ENCODE measurements around the gene CEMIP.

The CEMIP gene

DNA sequence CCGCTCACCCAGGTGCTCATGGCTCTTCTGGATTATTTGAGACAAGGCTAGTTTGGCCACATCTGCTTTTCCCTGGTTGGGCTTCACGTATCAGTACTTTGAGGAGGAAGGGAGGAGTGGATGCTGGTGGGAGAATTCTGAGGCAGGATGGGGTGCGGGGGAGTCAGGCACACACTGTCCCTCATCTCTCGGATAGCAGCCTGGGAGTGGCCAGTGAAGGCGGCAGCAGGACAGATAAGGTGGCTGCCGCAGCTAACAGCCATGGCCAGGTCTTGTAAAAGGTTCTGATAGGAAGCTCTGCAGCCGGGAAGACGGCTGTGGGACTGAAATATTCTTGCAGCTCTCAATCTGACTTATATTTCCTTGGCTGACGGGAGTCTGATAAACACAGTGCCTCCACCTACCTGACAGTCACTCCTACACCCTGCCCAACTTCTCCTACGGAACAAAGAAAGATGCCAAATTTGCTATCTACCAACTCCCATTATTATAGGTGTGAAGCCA, 123.2 kb downstream of the CEMIP start:
- DNase-seq, result no peak

DNA sequence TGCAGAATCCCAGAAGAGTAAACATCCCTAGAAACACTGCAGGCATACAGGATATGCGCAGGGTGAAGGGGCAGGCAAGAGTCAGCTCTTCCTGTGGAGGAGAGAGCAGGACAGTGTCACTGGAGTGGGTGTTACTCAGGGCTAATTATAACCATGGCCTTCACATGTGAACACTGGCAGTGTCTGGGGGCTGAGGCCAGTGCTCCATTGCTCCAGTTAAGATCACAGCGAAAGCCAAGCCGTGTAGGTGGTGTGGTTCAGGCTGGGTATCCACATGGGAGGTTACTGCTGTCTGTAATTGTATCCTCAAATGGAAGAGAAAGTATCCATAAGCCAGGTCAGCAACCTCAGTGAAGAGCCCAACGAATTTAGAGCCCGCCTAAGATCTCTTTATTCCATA, 125.8 kb downstream of the CEMIP start:
- no peak for DNase-seq

GRCh38 chr15:80906159-80906766, 127.1 kb downstream of the CEMIP start:
- DNase-seq, result no peak

- no peak for DNase-seq
Measured at GRCh38 chr15:80911821-80912220, 132.7 kb downstream of the CEMIP start.

DNA sequence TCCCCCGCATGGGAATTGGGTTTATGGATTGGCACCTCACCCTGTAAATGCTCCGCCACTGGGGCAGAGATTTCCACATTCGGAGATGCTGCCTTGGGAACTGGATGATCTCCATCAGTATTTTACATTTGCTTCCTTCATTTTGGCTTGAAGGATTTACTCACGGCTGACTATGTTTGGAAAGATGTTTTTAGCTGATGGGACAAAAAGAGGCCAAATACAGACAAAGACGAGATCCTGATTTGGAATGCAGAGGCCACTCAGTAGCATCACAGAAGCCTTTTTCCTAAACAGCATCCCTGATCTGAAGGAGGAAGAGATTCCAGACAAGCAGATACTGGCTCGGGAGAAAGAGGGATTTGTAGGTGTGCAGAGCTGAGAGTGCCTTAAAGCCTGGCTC, 133.5 kb downstream of the CEMIP start:
- no peak for DNase-seq

- DNase-seq, result no peak
Measured at GRCh38 chr15:80913541-80913940, 134.4 kb downstream of the CEMIP start.

DNA sequence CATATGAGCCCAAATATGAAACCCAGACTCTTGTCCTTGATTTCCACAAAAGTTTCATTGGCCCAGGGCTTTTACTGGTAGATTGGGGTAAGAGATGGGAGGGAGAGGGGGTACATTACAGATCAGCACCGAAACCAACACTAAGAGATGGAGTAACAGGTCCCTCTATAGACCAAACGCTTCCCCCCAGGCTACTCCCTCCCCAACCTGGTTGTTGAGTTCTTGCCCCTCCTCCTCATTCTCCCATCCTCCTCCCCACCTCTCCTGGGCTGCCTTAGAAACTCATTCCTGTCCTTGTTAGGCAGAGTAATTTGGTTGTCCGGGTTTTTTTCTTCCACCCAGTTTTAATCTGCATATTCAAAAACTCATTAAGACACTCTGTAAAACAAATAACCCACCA, 136.3 kb downstream of the CEMIP start:
- no peak for DNase-seq

- DNase-seq, result no peak
Measured at GRCh38 chr15:80916056-80916455, 136.9 kb downstream of the CEMIP start.

GRCh38 chr15:80918196-80918783, 139.1 kb downstream of the CEMIP start:
- DNase-seq, result no peak

DNA sequence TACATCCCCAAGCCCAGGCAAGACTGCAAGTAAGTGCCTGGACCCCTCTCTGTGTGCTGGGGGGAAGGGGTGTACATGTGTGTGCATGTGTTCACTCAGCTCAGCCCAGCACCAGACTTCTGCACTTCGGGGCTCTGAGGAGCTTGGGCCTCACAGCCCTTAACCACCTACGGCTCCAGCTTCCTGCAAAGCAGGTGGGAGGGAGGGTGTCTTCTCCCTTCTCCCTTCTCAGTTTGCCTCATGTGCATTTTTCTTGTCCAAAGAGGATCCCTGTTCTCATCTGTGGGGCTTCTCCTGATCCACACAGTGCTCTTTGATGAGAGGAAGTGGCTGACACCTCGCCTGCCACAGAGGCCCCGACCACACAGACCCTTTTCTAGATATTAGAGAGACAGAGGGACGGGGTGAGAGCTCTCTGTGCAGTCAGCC, 141.1 kb downstream of the CEMIP start:
- DNase-seq, result no peak

DNA sequence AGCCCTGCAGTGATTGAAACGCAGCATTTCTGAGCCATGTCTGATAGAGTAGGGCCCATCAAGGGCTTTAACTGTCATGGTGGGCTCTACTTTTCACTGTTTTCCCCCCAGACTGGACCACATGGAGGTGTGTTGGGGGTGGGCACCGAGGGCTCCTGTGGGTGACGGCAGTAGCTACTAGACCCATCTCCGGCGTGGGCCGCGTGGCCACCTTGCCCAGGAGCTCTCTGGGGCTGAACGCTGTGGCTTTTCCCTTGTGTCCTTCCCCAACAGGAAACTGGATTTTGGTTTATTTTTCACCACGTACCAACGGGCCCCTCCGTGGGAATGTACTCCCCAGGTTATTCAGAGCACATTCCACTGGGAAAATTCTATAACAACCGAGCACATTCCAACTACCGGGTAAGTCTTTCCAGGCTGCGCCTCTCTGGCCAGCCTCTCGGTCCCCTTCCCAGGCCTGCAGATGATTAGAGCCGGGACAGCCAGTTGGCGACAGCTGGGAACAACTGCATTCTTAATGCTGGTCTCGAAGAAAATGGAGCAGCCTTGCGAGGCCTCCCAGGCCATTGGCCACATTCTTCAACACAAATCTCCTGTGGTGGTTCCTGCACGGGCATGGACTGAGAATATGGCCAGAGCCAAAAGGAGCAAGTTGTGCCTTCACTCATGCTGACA, 142.7 kb downstream of the CEMIP start:
- no peak for DNase-seq

DNA sequence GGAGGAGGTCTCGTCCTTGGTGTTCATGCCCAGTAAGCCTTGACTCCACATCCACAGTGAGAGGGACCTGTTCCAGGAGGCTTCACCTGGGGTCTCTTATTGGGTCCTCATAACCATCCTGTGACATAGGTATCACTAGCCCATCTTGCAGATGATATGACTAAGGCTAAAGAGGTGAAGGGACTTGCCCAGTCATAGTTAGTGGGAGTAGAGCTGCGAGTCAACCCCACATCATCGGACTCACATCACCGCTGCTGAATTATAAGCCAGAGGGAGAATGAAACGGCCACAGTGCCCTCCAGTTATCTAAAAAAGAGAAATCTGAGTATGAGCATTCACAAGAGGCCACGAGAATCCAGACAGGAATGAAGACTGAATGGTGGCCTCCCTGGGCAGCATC, 144.5 kb downstream of the CEMIP start:
- no peak for DNase-seq

GRCh38 chr15:80924278-80924677, 145.1 kb downstream of the CEMIP start:
- DNase-seq, result no peak

DNA sequence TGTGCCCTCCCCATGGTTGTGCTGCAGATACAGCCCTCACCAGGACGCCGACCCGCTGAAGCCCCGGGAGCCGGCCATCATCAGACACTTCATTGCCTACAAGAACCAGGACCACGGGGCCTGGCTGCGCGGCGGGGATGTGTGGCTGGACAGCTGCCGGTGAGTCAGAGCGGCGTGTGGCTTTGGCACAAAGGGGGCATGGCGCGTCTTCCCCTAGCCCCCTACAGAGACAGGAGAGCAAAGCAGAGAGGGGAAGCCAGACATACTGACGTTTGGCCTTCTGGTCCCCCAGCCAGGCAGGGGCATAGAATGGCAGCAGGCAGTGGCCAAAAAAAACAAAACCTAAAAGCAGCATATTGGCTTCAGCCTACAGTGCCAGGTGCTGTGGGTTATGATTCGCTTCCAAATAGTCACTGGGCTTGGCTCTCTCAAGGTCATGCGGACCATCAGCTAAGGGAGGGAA, 146.5 kb downstream of the CEMIP start:
- DNase-seq, result no peak

GRCh38 chr15:80926126-80926525, 147.0 kb downstream of the CEMIP start:
- DNase-seq, result no peak

DNA sequence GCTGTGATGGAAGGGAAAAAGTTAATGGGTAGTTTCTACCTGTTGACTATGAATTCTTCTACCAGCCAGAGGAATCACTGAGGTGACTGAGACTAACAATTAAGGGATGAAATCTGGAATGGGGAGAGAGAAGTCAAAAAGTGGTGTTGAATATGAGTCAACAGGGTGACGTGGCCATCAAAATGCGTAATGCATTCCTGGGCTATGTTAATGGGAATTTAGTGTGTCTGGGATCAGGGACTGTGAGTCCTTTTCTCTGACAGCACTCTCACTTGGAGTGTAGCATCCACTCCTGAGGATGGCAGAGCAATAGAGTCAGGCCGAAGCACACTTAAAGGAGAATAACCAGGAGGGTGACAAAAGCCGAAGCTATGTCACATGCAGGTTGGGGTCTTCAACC, 150.1 kb downstream of the CEMIP start:
- no peak for DNase-seq

- DNase-seq, result no peak
Measured at GRCh38 chr15:80929689-80930088, 150.5 kb downstream of the CEMIP start.

DNA sequence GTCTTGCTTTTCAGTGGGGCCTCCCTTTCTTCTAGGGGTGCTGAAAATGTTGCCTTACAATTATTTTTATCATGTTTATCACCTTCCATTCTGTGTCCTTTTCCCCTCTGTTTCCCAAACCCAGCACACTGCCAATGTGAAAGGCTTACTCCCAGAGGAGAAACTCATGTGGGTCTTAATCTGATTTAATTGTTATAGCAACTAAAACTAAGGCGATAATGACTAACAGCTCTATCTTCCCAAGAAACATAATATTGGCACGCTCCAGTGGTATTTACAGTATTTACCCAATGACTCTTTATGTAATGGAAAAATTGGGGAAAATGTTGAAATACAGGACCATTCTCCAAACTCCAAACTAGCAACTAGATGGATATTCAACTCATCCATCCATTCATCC, 152.0 kb downstream of the CEMIP start:
- DNase-seq, result no peak

GRCh38 chr15:80931721-80932512, 152.7 kb downstream of the CEMIP start:
- no peak for DNase-seq

GRCh38 chr15:80932513-80932815, 153.3 kb downstream of the CEMIP start:
- no peak for DNase-seq

DNA sequence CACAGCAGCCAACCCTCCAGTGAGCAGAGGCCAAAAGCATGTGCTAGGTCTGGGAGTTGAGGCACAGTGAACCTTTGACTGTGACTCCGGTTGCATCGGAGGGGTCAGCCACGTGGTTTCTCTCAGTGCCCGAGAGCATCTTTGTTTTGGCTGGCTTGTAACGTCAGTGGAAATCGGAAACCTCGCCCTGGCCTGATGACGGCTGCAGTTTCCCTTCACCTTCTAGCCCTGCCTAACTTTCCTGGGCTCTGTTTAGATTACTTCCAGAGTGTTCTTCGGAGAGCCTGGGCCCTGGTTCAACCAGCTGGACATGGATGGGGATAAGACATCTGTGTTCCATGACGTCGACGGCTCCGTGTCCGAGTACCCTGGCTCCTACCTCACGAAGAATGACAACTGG, 153.8 kb downstream of the CEMIP start:
- no peak for DNase-seq

- no peak for DNase-seq
Measured at GRCh38 chr15:80934761-80935221, 155.6 kb downstream of the CEMIP start.

GRCh38 chr15:80936288-80937078, 157.3 kb downstream of the CEMIP start:
- DNase-seq, result no peak

Data from MV-4-11 (cell line).